ENCODE results near the gene BCS1L.

Gene BCS1L, protein sequence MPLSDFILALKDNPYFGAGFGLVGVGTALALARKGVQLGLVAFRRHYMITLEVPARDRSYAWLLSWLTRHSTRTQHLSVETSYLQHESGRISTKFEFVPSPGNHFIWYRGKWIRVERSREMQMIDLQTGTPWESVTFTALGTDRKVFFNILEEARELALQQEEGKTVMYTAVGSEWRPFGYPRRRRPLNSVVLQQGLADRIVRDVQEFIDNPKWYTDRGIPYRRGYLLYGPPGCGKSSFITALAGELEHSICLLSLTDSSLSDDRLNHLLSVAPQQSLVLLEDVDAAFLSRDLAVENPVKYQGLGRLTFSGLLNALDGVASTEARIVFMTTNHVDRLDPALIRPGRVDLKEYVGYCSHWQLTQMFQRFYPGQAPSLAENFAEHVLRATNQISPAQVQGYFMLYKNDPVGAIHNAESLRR

DNA sequence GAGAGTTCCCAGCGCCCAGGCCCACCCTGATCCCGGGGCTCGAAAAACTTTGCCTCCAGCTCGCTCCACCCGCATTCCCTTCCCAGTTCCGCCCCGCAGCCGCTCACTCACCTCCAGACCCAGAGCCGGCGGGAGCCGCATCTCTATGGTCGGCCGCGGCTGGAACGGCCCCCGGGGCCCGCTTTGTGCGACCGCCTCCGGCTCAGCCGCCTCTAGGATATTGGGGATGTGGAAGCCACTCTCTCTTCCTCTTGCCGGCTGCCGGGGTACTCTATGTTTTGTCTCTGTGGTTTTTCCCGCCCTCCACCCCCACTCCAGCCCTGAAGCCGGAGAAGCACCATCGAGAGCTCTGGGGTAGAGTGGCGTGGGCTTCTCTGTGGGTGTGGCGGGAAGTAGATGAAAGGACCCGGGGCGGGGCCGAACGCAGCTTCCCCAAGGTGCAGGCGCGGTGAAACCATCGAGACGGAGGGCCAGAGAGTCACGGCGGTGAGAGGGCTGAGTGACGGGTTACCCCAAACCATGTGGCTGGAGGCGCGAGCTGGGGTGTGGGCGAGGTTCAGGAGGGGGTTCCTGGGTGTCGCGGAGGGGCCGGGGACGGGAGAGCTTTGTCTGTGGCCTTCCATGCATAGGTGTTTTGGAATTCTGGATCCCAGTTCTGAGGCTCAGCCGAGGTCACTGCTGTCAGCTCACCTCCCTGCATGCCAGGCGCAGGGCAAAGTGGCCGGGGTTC is at the start of gene BCS1L, which contains the start of gene ZNF142:
BCS1L (plus strand) TSS at position 426 of the 730 bp plus-strand sequence. CDS start 1,305 bp downstream, outside the sequence.
ZNF142 (minus strand) TSS at position 366 of the 730 bp plus-strand sequence. CDS start 3,194 bp downstream, outside the sequence.
- peak; percentile 98 for DNase-seq

DNA sequence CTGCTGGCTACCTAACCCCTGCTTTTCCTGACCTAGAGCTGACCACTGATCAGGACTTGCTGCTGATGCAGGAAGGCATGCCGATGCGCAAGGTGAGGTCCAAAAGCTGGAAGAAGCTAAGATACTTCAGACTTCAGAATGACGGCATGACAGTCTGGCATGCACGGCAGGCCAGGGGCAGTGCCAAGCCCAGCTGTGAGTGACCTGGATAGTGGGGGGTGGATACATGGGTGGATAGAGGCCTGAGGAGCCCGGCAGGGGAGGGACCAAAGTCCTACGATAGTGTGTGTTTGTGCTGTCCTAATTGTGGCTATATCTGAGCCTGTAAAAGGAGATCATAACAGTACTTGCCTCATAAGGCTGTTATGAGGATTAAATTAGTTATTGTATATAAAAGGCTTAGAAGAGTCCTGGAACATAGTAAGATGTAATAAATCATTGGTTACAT is 43.6 kb upstream of the BCS1L start:
- no peak for DNase-seq

DNA sequence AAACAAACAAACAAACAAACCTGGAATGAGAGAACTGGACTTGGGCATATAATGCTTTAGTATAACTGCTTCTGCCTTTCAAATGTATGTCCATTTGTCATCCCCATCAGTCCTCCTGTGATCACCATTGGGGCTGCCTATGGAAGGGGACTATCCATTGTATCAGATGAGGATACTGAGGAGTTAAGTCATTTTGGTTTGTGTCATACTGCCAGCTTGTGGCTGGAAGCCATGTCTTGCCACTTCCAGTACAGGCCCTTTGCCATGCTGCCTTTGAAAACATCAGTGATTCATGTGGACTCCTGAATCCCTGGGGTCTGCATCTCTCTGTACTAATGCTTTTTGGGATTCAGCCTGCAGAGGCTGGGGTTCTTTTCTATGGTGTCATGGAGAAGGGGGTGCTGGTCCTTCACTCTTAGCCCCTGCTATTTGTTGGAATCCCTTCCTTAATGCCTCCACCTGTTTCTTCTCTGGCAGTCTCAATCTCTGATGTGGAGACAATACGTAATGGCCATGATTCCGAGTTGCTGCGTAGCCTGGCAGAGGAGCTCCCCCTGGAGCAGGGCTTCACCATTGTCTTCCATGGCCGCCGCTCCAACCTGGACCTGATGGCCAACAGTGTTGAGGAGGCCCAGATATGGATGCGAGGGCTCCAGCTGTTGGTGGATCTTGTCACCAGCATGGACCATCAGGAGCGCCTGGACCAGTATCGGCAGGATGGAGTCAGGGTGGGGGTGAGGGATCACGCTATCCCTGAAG is 41.2 kb upstream of the BCS1L start:
- peak; percentile 9 for DNase-seq

DNA sequence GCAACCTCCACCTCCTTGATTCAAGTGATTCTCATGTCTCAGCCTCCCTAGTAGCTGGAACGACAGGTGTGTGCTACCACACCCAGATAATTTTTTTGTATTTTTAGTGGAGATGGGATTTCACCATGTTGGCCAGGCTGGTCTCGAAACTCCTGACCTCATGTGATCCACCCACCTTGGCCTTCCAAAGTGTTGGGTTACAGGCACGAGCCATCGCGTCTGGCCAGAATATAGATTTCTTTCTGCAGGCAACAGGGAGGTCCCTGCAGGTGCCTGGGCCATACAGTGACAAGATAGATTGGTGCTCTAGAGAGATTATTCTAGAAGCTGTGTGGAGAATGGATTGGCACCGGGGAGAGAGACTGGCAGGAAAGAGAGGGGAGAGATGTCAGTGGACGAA is 38.5 kb upstream of the BCS1L start:
- DNase-seq, result no peak

- DNase-seq, result no peak
Measured at GRCh38 chr2:218622606-218623365, 36.7 kb upstream of the BCS1L start.

DNA sequence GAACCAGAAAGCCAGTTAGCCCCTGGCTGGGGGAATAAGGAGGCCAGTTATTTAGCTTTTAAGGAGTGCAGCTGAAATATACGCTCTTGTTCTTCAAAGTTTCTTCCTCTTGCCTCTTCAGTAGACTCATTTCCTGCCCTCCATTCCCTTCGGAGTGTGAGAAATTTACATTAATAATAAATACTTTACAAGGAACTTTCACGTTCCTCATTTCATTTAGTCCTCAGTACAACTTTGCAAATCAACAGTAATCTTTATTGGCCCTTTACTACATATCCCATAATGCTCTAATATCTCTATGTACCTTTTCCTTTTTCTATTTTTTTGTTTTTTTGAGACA is 36.1 kb upstream of the BCS1L start:
- no peak for DNase-seq

- no peak for DNase-seq
Measured at GRCh38 chr2:218626369-218626768, 33.1 kb upstream of the BCS1L start.

DNA sequence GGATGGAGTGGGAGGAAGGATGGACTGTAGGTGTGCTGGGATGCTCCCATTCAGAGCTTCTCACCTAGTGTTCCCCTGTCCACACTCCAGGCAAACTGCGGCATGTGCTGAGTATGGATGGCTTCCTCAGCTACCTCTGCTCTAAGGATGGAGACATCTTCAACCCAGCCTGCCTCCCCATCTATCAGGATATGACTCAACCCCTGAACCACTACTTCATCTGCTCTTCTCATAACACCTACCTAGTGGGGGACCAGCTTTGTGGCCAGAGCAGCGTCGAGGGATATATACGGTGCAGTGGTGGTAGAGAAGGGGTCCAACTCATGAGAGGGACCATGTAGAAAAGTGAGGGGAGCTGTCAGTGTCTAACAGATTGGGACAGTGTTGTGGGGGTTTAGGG is 31.5 kb upstream of the BCS1L start:
- DNase-seq, result no peak

GRCh38 chr2:218631837-218632236 is 27.6 kb upstream of the BCS1L start:
- DNase-seq, result no peak

GRCh38 chr2:218635719-218636118 is 23.8 kb upstream of the BCS1L start:
- DNase-seq, result no peak

DNA sequence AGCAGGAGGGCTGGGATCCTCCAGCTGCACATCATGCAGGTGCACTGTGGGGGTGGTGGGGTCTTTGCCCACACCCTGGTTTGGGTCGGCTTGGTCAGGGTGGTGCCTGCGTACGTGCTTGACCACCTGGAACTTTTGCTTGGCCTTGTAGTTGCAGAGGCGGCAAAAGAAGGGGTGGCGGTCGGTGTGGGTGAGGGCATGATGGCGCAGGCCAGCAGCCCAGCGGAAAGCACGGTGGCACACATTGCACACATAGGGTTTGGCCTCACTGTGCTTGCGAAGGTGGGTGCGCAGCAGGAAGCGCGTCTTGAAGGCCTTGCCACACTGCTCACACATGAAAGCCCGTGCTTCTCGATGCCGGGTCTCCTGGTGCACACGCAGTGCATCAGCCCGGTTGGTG is 21.1 kb upstream of the BCS1L start:
- no peak for DNase-seq

- DNase-seq, result no peak
Measured at GRCh38 chr2:218642121-218642656, 17.3 kb upstream of the BCS1L start.

- DNase-seq, result no peak
Measured at GRCh38 chr2:218642786-218643185, 16.7 kb upstream of the BCS1L start.

- DNase-seq, result no peak
Measured at GRCh38 chr2:218643751-218644310, 15.7 kb upstream of the BCS1L start.

- no peak for DNase-seq
Measured at GRCh38 chr2:218644721-218645120, 14.8 kb upstream of the BCS1L start.

GRCh38 chr2:218645126-218645525 is 14.4 kb upstream of the BCS1L start:
- DNase-seq, result no peak

DNA sequence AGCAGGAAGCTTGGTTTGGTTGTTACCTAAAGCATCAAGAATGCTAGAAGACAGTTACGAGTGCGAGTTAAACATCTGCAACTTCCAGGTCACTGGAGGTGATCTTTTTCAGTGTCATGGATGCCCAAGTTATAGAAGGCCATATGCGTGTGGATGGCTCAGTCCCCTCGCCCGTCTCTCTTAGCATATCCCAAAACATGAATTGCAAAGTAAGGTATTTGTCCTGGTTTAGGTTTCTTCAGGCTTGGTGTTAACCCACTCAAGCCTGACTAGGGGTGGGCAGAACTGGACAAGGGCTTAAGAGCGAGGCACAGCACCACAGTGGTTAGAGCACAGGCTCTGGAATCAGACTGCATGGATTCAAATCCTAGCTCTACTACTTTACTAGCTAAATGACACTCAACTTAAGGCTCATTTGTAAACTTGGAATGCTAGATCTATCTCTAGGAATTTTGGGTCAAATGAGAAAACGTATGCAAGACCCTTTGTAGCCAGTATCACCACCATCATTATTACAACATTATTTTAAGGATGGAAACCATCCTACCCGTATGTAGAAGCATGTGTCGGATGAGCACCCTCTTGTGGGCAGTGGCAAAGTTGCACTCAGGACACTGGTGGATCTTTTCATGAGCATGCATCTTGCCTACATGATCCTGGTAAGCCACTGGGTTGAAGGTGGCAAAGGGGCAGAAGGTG is 11.2 kb upstream of the BCS1L start:
- peak; percentile 82 for DNase-seq

GRCh38 chr2:218648787-218649100 is 10.7 kb upstream of the BCS1L start:
- DNase-seq, result no peak

- no peak for DNase-seq
Measured at GRCh38 chr2:218655751-218656150, 3.7 kb upstream of the BCS1L start.

DNA sequence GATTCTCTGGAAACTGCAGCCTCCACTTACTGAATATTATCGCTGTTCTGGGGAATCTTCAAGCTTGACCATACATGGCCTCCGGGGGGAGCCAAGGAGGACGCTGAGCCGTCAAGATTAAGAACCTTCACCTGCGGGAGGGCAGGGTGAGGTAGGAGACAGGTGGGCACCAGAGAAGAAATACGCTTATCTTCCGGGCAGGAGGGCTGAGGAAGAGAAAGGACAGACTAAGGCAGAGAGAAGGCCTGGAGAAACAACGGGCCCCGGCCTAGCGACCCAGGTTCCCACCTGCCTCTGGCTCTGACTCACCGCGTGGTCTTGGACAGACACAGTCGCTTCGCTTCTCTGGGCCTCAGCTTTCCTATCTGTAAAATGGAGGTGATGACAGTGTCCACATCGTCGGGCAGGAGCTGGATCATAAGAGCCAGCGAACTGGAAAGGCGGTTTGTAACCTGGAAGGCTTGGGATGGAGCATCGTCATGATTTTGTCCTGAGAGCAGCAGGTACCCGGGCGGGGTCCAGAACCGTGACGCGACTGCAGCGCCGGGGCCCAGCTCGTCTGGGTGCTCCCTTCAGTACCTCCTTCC is 719 bp upstream of the BCS1L start:
- peak; percentile 83 for DNase-seq

DNA sequence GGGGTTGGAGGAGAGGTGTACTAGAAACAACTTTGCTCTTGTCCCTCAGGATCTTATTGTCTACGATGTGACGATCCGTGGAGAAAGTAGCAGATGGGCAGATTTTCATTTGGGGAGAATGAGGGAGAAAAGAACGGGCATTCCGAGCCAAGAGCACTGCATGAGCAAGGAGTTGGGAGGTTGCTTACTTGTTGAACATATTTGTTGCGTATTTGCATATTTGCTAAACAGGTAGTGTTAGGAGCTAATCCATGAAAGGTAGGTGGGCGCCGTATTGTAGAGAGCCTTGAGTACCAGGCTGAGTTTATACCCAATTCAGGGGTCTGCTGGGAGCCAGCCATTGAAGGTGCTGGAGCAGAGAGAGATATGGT is 490 bp downstream of the BCS1L start:
- no peak for DNase-seq
